OCI-LY7 (cell line): ENCODE results near the gene CLN3.

Experiments used
- CTCF ChIP-seq: fragments of 200-600 bp; sonication (generic); conservative IDR thresholded peaks from 2 replicates; pipeline ENCODE4 v1.5.1; 2014; ENCODE audit warnings: mild to moderate bottlenecking, antibody characterized with exemption, low read length, moderate library complexity, mixed read lengths
- EZH2phosphoT487 ChIP-seq: fragments of 200-600 bp; sonication (generic); IDR thresholded peaks from 2 replicates; pipeline ENCODE4 v1.6.1; 2018; ENCODE audit warnings: low read depth, borderline replicate concordance, mild to moderate bottlenecking, mixed run types, antibody characterized with exemption, low read length, moderate library complexity, mixed read lengths

- TF ChIP-seq EZH2phosphoT487, result no peak
- TF ChIP-seq CTCF, result no peak
Measured at GRCh38 chr16:28494121-28494851, 2.4 kb upstream of the CLN3 start, which contains the start of gene APOBR.
